PC-9 (cell line): ENCODE data around the gene JAGN1. TPM values are rescaled to one million over a fixed set of nuclear protein-coding genes. Genes with fewer than 3 reads are reported as not detected.

Experiments
- Bru-seq: library from RNA; stranded (reverse); fragments of 400-500 nt; gene quantifications from one replicate; lab custom pipeline; 2021; lab: Mats Ljungman, UMichigan
- BruChase-seq, 2 experiments: library from RNA; stranded (reverse); fragments of 400-500 nt; gene quantifications; one replicate each; lab custom pipeline; 2021; lab: Mats Ljungman, UMichigan
- BruUV-seq: library from RNA; stranded (reverse); fragments of 400-500 nt; replicated peaks from 2 replicates; lab custom pipeline; 2021; lab: Mats Ljungman, UMichigan
- CTCF ChIA-PET: fragments of 300-600 bp; sonication (Branson Sonifier 250); formaldehyde crosslinking; loops from one replicate; lab custom pipeline; 2022; ENCODE audit warnings: antibody characterized with exemption; lab: Charles Lee
- POLR2A ChIA-PET: fragments of 300-600 bp; sonication (Branson Sonifier 250); formaldehyde crosslinking; loops from one replicate; lab custom pipeline; 2022; ENCODE audit warnings: antibody characterized with exemption; ENCODE audit not compliant: unreplicated experiment; lab: Charles Lee
- DNase-seq, 2 experiments: peaks; one replicate each; pipeline versions ENCODE4 v3.0.0 to v3.0.0-alpha.2; 2015 to 2022; ENCODE audit warnings: mixed read lengths in 1 of 2
- H2AFZ ChIP-seq: fragments of 200-600 bp; sonication (generic); 2 replicates; pipeline ENCODE4 v1.8.1; 2017; ENCODE audit warnings: antibody characterized with exemption
- H3F3A ChIP-seq: fragments of 200-600 bp; sonication (generic); 2 replicates; pipeline ENCODE4 v1.8.1; 2017; ENCODE audit warnings: antibody characterized with exemption, mild to moderate bottlenecking, low read depth; ENCODE audit not compliant: insufficient read depth
- H3K27ac ChIP-seq: fragments of 200-600 bp; sonication (generic); 2 replicates; pipeline ENCODE4 v1.6.1; 2016; ENCODE audit warnings: mixed run types
- H3K27me3 ChIP-seq: fragments of 200-600 bp; sonication (generic); 2 replicates; pipeline ENCODE4 v1.6.1; 2016; ENCODE audit warnings: low read depth, mixed run types; ENCODE audit not compliant: insufficient read depth
- H3K36me3 ChIP-seq: fragments of 200-600 bp; sonication (generic); 2 replicates; pipeline ENCODE4 v1.6.1; 2016; ENCODE audit warnings: low read depth, mixed run types
- H3K4me1 ChIP-seq: fragments of 200-600 bp; sonication (generic); replicated peaks from 2 replicates; pipeline ENCODE4 v1.6.1; 2016; ENCODE audit warnings: mixed run types; ENCODE audit not compliant: insufficient read depth
- H3K4me2 ChIP-seq: fragments of 200-600 bp; sonication (generic); 2 replicates; pipeline ENCODE4 v1.6.1; 2017; ENCODE audit warnings: mixed run types
- H3K4me3 ChIP-seq: fragments of 200-600 bp; sonication (generic); 2 replicates; pipeline ENCODE4 v1.6.1; 2016; ENCODE audit warnings: mixed run types
- H3K79me2 ChIP-seq: fragments of 200-600 bp; sonication (generic); 2 replicates; pipeline ENCODE4 v1.6.1; 2017; ENCODE audit warnings: low read depth, mixed run types
- H3K9me2 ChIP-seq: fragments of 200-600 bp; sonication (generic); 2 replicates; pipeline ENCODE4 v1.8.1; 2017; ENCODE audit warnings: mild to moderate bottlenecking; ENCODE audit not compliant: insufficient read depth
- H3K9me3 ChIP-seq: fragments of 200-600 bp; sonication (generic); 2 replicates; pipeline ENCODE4 v1.8.1; 2016; ENCODE audit warnings: low read depth; ENCODE audit not compliant: insufficient read depth
- H4K20me1 ChIP-seq: fragments of 200-600 bp; sonication (generic); 2 replicates; pipeline ENCODE4 v1.8.1; 2017; ENCODE audit not compliant: insufficient read depth
- CTCF ChIP-seq: fragments of 200-600 bp; sonication (generic); conservative IDR thresholded peaks from 2 replicates; pipeline ENCODE4 v1.6.1; 2017; ENCODE audit warnings: mixed run types, antibody characterized with exemption, mild to moderate bottlenecking, moderate library complexity
- EZH2 ChIP-seq: fragments of 200-600 bp; sonication (generic); IDR thresholded peaks from 2 replicates; pipeline ENCODE4 v1.8.0; 2017; ENCODE audit warnings: antibody characterized with exemption, low read depth
- intact Hi-C: fragments of 100-400 bp; cut with micrococcal nuclease; formaldehyde crosslinking; loops from one replicate; pipeline ENCODE4 v1.10.0; 2022; ENCODE audit not compliant: unreplicated experiment
- long read RNA-seq: library from polyadenylated mRNA; stranded (forward); transcript quantifications from one replicate; pipeline ENCODE4 v2.0.0, GENCODE V29; 2022
- total RNA-seq: library from RNA; stranded (reverse); gene quantifications from 2 replicates; pipeline ENCODE4 v1.2.3, GENCODE V29; 2021

JAGN1 gene
- 46.7 and 52.4 TPM in 2 replicates for total RNA-seq
- percentile 92 among the genes with signal in this experiment for Bru-seq, nascent RNA
- BruChase-seq, experiment 1, labeled RNA remaining after a 2-hour chase, result percentile 89 among the genes with signal in this experiment
- percentile 93 among the genes with signal in this experiment for BruChase-seq, experiment 2, labeled RNA remaining after a 6-hour chase
- long read RNA-seq, transcript JAGN1-201 (2 exons, 1,675 nt), result major isoform, 99 of 103 reads
- long read RNA-seq, partial matches to known transcripts, result 0 of 103 reads
- long read RNA-seq, other reads (novel, unspliced or antisense), result 4 of 103 reads

GRCh38 chr3:9890249-9891071, at the start of gene JAGN1:
Gene JAGN1 (plus strand): TSS chr3:9890610. CDS start chr3:9890723, 113 bp downstream.
- CTCF ChIA-PET, result interaction anchor here (0.6 kb wide), 3 partner anchors 47 to 1318 kb away, joined by 4 to 9 read pairs (median 4); partner anchors contain the start of gene RPUSD3
- no peak for TF ChIP-seq EZH2
- Histone ChIP-seq H2AFZ (peak within 1 kb of the TSS; percentile 85), H3K79me2 (peaks cover 38% of the 10 kb centered on the region), H3K4me1 (peaks cover 32% of the 10 kb centered on the region), H3K27me3 (no peaks in the 10 kb centered on the region), H3F3A (peaks cover 40% of the 10 kb centered on the region), H4K20me1 (no peaks in the 10 kb centered on the region), H3K4me2 (peak within 1 kb of the TSS; percentile 83), H3K9me2 (no peaks in the 10 kb centered on the region), H3K27ac (peak within 1 kb of the TSS; percentile 72), H3K9me3 (no peaks in the 10 kb centered on the region), H3K36me3 (peaks cover 16% of the 10 kb centered on the region), H3K4me3 (peak within 1 kb of the TSS; percentile 77)
- peak; percentile 55 to 79 for DNase-seq
- intact Hi-C loops, result no loop called here
- POLR2A ChIA-PET, result interaction anchor here (0.6 to 0.7 kb wide), 3 partner anchors 11 to 86 kb away, joined by 3 to 13 read pairs (median 4); partner anchors contain the start of genes CIDEC and IL17RC
- BruUV-seq, result TSS peak; percentile 48

- ChIA-PET CTCF (no interaction called here), POLR2A (interaction anchor here (0.6 kb wide), 2 partner anchors 105 to 463 kb away, joined by 3 read pairs; no protein-coding TSS in a partner anchor)
- Histone ChIP-seq H3K9me3 (no peaks in the 10 kb centered on the region), H3K36me3 (peaks cover 11% of the 10 kb centered on the region), H3K9me2 (no peaks in the 10 kb centered on the region; the same call in 1 of the 2 replicates), H3K27ac (no peak overlapping the region), H3K4me1 (peaks cover 20% of the 10 kb centered on the region), H3K79me2 (peaks cover 15% of the 10 kb centered on the region), H3K27me3 (no peaks in the 10 kb centered on the region), H3K4me3 (no peak overlapping the region), H4K20me1 (no peaks in the 10 kb centered on the region; the same call in 1 of the 2 replicates), H3K4me2 (no peak overlapping the region), H2AFZ (no peak overlapping the region), H3F3A (peaks cover 15% of the 10 kb centered on the region)
- intact Hi-C loops, result loop anchor here (5.0 kb wide), 1 partner anchor 56 kb away; no protein-coding TSS in a partner anchor
- no peak for DNase-seq
- no peak for TF ChIP-seq CTCF
- no peak for TF ChIP-seq EZH2
- no TSS peak for BruUV-seq
These were observed 49.4 kb upstream of the JAGN1 start for GRCh38 chr3:9841015-9841414.

- DNase-seq, result peak; percentile 79 to 97
- TF ChIP-seq EZH2 (no peak), CTCF (no peak)
- H3K27ac ChIP-seq, result peak within 1 kb of the TSS; percentile 16; the same call in 1 of the 2 replicates
- no peaks in the 10 kb centered on the region for H3K27me3 ChIP-seq
- no TSS peak for BruUV-seq
- intact Hi-C loops, result loop anchor here (2.0 to 5.0 kb wide), 2 partner anchors 41 to 53 kb away; no protein-coding TSS in a partner anchor
- H3K36me3 ChIP-seq, result peaks cover 11% of the 10 kb centered on the region
- peak within 1 kb of the TSS; percentile 81 for H3K4me2 ChIP-seq
- no peaks in the 10 kb centered on the region; the same call in 1 of the 2 replicates for H4K20me1 ChIP-seq
- H3K4me3 ChIP-seq, result peak within 1 kb of the TSS; percentile 66
- no peaks in the 10 kb centered on the region for H3K9me2 ChIP-seq
- POLR2A ChIA-PET, result interaction anchor here (0.6 to 0.7 kb wide), 3 partner anchors 27 to 68 kb away, joined by 3 to 10 read pairs (median 8); partner anchors contain the start of genes ARPC4 and TADA3
- no peaks in the 10 kb centered on the region for H3K9me3 ChIP-seq
- peaks cover 15% of the 10 kb centered on the region for H3F3A ChIP-seq
- CTCF ChIA-PET, result interaction anchor here (0.6 to 1.1 kb wide), 3 partner anchors 46 to 128 kb away, joined by 4 to 11 read pairs (median 4); no protein-coding TSS in a partner anchor
- peak within 1 kb of the TSS; percentile 91 for H2AFZ ChIP-seq
- peaks cover 15% of the 10 kb centered on the region for H3K79me2 ChIP-seq
- H3K4me1 ChIP-seq, result peaks cover 20% of the 10 kb centered on the region
These were observed 46.5 kb upstream of the JAGN1 start, which contains the start of gene RPUSD3 for GRCh38 chr3:9843715-9844438. Gene RPUSD3 (minus strand): TSS chr3:9844008. CDS start chr3:9843990, 18 bp downstream.
